ENCODE measurements around the gene SLC35E2B. TPM values are rescaled to one million over a fixed set of nuclear protein-coding genes. Genes with fewer than 3 reads are reported as not detected.
"Not testable (repeated sequence)": the region's sequence is repeated elsewhere in the genome, so short reads cannot be mapped to it uniquely, and the experiment has no call there.

The SLC35E2B gene
- total and polyA plus RNA-seq, 2 donors (not counting 1 experiment from before 2014, with no cell fraction given): 17.5 to 55.8 TPM

DNA sequence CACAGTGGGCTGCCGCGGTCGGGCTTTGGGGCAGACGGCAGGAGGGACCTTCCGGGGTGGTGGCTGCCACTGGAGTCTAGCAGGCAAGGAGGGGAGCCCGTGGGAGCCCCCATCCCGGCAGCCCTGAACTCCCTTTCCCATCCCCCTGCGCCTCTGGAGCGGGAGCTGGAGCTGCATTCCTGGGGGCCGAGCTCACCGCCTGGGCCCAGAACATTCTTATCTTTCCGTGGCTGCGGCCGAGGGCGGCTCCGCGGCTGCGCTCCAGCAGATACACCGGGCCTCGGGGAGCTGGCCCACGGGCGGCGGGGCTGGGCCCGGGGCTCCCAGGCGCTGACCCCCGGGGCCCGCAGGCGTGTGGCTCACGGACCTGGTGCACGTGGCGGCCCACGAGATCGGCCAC lies 8.0 kb upstream of the SLC35E2B start:
- H3K36me3 ChIP-seq (ENCODE audit: control insufficient read depth, insufficient read depth, low read length); H3K9me3 ChIP-seq (ENCODE audit: control insufficient read depth, insufficient read depth, low read depth, low read length); H3K79me2 ChIP-seq (ENCODE audit: control insufficient read depth, insufficient read depth, low read length); H3K9ac ChIP-seq (ENCODE audit: insufficient read depth, low read length); H4K20me1 ChIP-seq (ENCODE audit: control insufficient read depth, extremely low read depth, insufficient read depth, low read length); DNase-seq (ENCODE audit: low read depth in 2 of 2); H3K4me3 ChIP-seq (replicated peaks in 1 of 4; ENCODE audit: control extremely low read depth in 1 of 4, insufficient read depth in 1 of 4, low read depth in 3 of 4, low read length in 4 of 4); H3K4me1 ChIP-seq (ENCODE audit: control insufficient read depth, extremely low read depth, insufficient read depth, low read length); H2AFZ ChIP-seq (ENCODE audit: low read length); H3K27ac ChIP-seq (ENCODE audit: insufficient read depth, low read length); H3K27me3 ChIP-seq (ENCODE audit: control insufficient read depth, insufficient read depth, low read length); H3K4me2 ChIP-seq (ENCODE audit: extremely low read depth, insufficient read depth, low read length): not testable (repeated sequence)

DNA sequence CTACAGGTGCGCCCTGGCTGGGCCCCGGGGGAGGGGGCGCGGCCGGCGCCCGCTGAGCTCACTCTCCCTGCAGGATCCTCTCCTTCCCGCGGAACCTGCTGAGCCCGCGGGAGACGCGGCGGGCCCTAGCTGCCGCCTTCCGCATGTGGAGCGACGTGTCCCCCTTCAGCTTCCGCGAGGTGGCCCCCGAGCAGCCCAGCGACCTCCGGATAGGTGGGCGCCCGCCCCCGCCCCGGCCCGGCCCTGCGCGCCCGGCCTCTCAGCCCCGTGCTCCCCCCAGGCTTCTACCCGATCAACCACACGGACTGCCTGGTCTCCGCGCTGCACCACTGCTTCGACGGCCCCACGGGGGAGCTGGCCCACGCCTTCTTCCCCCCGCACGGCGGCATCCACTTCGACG lies 7.5 kb upstream of the SLC35E2B start:
- not testable (repeated sequence) for H3K9me3 ChIP-seq (ENCODE audit: control insufficient read depth, insufficient read depth, low read depth, low read length); H3K4me3 ChIP-seq (replicated peaks in 1 of 4; ENCODE audit: control extremely low read depth in 1 of 4, insufficient read depth in 1 of 4, low read depth in 3 of 4, low read length in 4 of 4); H3K9ac ChIP-seq (ENCODE audit: insufficient read depth, low read length); H3K27ac ChIP-seq (ENCODE audit: insufficient read depth, low read length); H3K27me3 ChIP-seq (ENCODE audit: control insufficient read depth, insufficient read depth, low read length); H3K36me3 ChIP-seq (ENCODE audit: control insufficient read depth, insufficient read depth, low read length); H4K20me1 ChIP-seq (ENCODE audit: control insufficient read depth, extremely low read depth, insufficient read depth, low read length); H2AFZ ChIP-seq (ENCODE audit: low read length); DNase-seq (ENCODE audit: low read depth in 2 of 2); H3K79me2 ChIP-seq (ENCODE audit: control insufficient read depth, insufficient read depth, low read length); H3K4me1 ChIP-seq (ENCODE audit: control insufficient read depth, extremely low read depth, insufficient read depth, low read length); H3K4me2 ChIP-seq (ENCODE audit: extremely low read depth, insufficient read depth, low read length)

DNA sequence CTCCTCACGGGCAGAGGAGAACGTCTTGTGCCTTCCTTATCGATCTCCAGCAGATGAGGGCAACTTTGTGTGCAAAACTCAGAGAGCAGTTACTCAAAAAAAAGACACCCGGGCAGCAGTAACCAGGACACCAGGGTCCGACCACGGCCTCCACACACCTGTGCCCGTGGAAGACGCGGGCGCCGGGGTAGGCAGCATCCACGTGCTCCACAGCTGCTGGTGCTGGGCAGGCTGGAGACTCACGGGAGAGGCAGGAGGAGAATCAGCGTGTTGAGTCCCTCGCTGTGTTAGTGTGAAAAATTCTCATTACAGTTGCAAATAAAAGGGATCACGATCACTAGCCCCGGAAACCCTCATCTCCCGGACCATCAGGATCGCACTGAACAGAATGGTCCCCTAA lies 6.5 kb upstream of the SLC35E2B start:
- not testable (repeated sequence) for H3K79me2 ChIP-seq (ENCODE audit: control insufficient read depth, insufficient read depth, low read length); H3K27ac ChIP-seq (ENCODE audit: insufficient read depth, low read length); H3K36me3 ChIP-seq (ENCODE audit: control insufficient read depth, insufficient read depth, low read length); H3K9me3 ChIP-seq (ENCODE audit: control insufficient read depth, insufficient read depth, low read depth, low read length); H3K4me1 ChIP-seq (ENCODE audit: control insufficient read depth, extremely low read depth, insufficient read depth, low read length); DNase-seq (ENCODE audit: low read depth in 2 of 2); H4K20me1 ChIP-seq (ENCODE audit: control insufficient read depth, extremely low read depth, insufficient read depth, low read length); H2AFZ ChIP-seq (ENCODE audit: low read length); H3K9ac ChIP-seq (ENCODE audit: insufficient read depth, low read length); H3K27me3 ChIP-seq (ENCODE audit: control insufficient read depth, insufficient read depth, low read length); H3K4me2 ChIP-seq (ENCODE audit: extremely low read depth, insufficient read depth, low read length); H3K4me3 ChIP-seq (replicated peaks in 1 of 4; ENCODE audit: control extremely low read depth in 1 of 4, insufficient read depth in 1 of 4, low read depth in 3 of 4, low read length in 4 of 4)

DNA sequence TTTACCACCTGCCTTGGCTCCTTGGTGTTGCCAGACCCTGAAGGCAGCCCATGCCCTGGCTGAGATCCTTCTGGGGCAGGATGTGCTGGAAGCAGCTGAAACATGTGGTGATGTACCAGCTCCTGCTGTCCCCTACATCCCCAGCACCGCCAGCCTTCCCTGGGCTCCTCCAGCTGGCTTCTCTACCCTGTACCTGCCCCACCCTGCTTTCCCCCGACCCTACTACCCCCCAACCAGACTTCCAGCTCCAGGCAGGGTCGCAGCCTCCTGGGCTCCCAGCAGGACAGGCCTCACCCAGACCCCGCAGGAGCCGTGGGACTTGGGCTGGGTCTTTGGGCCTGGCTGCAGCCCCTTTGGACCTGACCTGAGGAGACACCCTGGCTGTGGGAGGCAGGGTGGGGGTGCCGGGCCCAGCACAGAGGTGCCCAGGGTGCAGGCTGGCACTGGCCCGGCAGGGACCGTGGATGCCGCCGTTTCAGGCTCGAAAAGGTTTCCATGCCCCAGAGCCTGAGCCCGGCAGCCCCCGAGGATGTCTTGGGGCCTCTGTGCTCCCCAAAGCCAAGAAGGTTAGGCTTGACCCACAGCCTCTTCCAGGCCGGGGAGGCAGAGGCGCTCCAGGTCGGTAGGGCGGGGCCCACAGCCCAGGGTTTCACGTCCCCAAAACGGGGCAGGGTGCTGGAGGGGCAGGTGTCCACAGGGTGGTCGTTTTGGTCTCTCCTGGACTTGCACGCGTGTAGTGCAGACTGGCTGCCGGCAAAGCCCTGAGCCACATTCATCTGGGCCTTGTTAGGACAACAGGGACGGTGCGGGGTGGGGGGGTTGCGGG lies 5.0 kb upstream of the SLC35E2B start:
- not testable (repeated sequence) for H3K27ac ChIP-seq (ENCODE audit: insufficient read depth, low read length); H3K4me3 ChIP-seq (replicated peaks in 1 of 4; ENCODE audit: control extremely low read depth in 1 of 4, insufficient read depth in 1 of 4, low read depth in 3 of 4, low read length in 4 of 4); H3K79me2 ChIP-seq (ENCODE audit: control insufficient read depth, insufficient read depth, low read length); DNase-seq (ENCODE audit: low read depth in 2 of 2); H3K27me3 ChIP-seq (ENCODE audit: control insufficient read depth, insufficient read depth, low read length); H3K36me3 ChIP-seq (ENCODE audit: control insufficient read depth, insufficient read depth, low read length); H3K9me3 ChIP-seq (ENCODE audit: control insufficient read depth, insufficient read depth, low read depth, low read length); H3K9ac ChIP-seq (ENCODE audit: insufficient read depth, low read length); H3K4me1 ChIP-seq (ENCODE audit: control insufficient read depth, extremely low read depth, insufficient read depth, low read length); H3K4me2 ChIP-seq (ENCODE audit: extremely low read depth, insufficient read depth, low read length); H2AFZ ChIP-seq (ENCODE audit: low read length); H4K20me1 ChIP-seq (ENCODE audit: control insufficient read depth, extremely low read depth, insufficient read depth, low read length)

DNA sequence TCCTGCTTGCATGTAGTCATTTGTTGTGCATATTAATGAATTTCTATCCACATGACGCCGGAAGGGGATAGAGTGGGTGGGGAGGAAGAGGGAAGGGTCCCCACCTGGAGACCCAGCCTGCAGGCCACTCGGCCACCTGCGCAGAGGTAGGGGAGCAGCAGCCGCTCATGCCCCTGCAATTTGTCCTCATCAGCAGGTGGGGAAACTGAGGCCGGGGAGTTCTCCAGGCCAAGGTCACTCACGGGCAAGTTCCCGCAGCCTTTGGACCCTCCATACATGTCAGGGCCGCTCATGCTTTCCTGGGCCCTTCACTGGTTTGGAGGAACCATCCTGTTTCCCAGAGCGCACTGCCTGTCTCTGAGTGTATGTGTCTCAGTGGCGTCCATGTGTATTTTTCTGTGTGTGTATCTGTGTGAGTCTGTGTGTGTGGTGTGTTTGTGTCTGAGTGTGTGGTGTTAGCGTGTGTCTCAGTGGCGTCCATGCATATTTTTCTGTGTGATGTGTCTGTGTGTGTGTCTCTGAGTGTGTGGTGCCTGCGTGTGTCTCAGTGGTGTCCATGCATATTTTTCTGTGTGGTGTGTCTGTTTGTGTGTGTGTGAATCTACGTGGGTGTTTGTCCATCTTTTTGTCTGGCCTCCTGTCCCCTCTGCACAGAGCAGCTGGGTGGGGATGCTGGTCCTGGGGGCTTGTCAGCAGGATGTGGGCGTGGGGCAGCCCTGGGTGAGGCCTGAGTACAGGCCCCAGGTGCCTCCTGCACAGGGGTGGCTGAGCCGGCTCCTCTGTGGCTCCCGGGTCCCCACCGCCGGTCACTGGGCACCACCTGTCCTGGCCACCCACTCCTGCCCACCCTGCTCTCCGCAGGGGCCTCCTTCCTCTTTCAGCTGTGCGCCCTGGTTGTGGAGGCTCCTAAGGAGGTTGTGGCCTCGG lies 4.1 kb upstream of the SLC35E2B start:
- not testable (repeated sequence) for H3K27ac ChIP-seq (ENCODE audit: insufficient read depth, low read length); H2AFZ ChIP-seq (ENCODE audit: low read length); H3K9me3 ChIP-seq (ENCODE audit: control insufficient read depth, insufficient read depth, low read depth, low read length); DNase-seq (ENCODE audit: low read depth in 2 of 2); H3K9ac ChIP-seq (ENCODE audit: insufficient read depth, low read length); H3K4me2 ChIP-seq (ENCODE audit: extremely low read depth, insufficient read depth, low read length); H4K20me1 ChIP-seq (ENCODE audit: control insufficient read depth, extremely low read depth, insufficient read depth, low read length); H3K36me3 ChIP-seq (ENCODE audit: control insufficient read depth, insufficient read depth, low read length); H3K79me2 ChIP-seq (ENCODE audit: control insufficient read depth, insufficient read depth, low read length); H3K4me3 ChIP-seq (replicated peaks in 1 of 4; ENCODE audit: control extremely low read depth in 1 of 4, insufficient read depth in 1 of 4, low read depth in 3 of 4, low read length in 4 of 4); H3K4me1 ChIP-seq (ENCODE audit: control insufficient read depth, extremely low read depth, insufficient read depth, low read length); H3K27me3 ChIP-seq (ENCODE audit: control insufficient read depth, insufficient read depth, low read length)

DNA sequence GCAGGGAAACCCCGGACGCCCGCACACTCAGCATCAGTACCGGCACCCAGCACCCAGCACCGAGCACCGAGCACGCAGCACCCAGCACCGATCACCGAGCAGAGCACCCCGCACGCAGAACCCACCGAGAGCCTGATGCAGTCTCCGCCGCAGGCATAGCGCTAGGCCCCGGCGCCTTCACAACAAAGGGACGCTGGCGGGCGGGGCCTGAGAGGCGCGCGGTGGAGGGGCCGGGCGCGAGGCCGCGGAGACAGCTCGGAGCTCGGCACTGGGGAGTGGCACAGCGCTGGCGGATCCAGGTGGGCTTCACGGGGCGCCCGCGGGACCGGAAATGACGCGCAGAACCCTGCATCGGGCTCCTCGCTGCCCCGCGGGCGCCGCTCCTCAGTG lies 276 bp downstream of the SLC35E2B start:
- H3K9ac ChIP-seq (ENCODE audit: insufficient read depth, low read length): peak overlapping the region; percentile 70
- H3K9me3 ChIP-seq (ENCODE audit: control insufficient read depth, insufficient read depth, low read depth, low read length); H3K36me3 ChIP-seq (ENCODE audit: control insufficient read depth, insufficient read depth, low read length); H3K27me3 ChIP-seq (ENCODE audit: control insufficient read depth, insufficient read depth, low read length); H3K4me2 ChIP-seq (ENCODE audit: extremely low read depth, insufficient read depth, low read length); H3K4me1 ChIP-seq (ENCODE audit: control insufficient read depth, extremely low read depth, insufficient read depth, low read length); H2AFZ ChIP-seq (ENCODE audit: low read length); H4K20me1 ChIP-seq (ENCODE audit: control insufficient read depth, extremely low read depth, insufficient read depth, low read length): not testable (repeated sequence)
- H3K27ac ChIP-seq (ENCODE audit: insufficient read depth, low read length): peak overlapping the region; percentile 73
- peaks cover 15% of the 10 kb centered on the region for H3K79me2 ChIP-seq (ENCODE audit: control insufficient read depth, insufficient read depth, low read length)
- peak overlapping the region; percentile 31 to 54 (median 44) for H3K4me3 ChIP-seq (replicated peaks in 1 of 4; ENCODE audit: control extremely low read depth in 1 of 4, insufficient read depth in 1 of 4, low read depth in 3 of 4, low read length in 4 of 4)
- peak; percentile 52 to 76 for DNase-seq (ENCODE audit: low read depth in 2 of 2)
